HG02884 (cell line): ENCODE results near the gene ANAPC16.

Source experiments
- ATAC-seq: cut with Tn5 transposase; IDR thresholded peaks from one replicate; pipeline ENCODE4 v1.9.1; 2021; ENCODE audit warnings: mild to moderate bottlenecking, moderate library complexity; ENCODE audit not compliant: unreplicated experiment

Gene ANAPC16

DNA sequence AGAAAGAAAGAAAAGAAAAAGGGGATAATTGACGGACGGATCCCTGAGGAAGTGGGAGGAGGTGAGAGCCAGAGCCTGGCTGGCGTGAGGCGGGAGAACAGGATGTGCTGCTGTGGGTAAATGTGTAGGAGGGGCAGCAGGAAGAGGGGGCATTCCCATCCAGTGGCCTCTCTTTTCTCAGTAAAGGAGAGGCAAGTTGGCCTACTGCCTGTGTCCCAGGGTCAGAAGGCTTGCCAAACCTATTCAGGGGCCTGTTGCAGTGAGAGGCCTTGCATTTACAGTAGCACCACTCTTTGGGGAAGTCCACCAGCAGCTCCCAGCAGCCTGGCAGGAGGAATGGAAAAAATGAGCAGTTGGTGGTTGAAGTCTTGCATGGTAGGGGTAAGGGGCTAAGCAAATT, 26.9 kb downstream of the ANAPC16 start:
- no peak for ATAC-seq

DNA sequence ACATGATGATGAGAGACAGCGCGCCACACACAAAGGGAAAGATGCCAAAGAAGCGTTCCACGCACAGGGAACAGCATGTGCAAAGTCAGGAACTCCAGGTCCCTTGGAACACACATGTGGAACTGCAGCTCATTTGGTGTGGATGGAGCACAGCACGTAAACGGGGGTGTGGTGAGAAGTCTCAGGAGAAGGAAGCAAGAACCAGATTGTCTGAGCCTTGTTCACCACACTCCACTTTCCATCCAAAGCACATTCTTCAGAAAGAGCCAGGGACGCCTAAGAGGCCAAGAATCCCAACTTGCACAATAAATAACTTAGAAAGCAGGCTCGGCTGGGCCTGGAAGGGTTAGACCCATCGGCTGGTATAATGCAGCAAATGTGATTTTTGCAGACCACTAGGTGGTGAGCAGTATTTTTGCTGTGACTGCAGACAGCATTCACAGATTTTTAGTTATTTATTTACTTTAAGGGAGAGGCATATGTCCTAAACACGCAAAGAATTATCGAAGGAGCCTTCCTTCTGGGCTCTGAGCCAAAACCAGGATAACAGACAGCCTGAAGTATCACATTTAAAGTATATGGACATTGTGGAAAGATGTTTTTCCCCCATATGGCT, 28.1 kb downstream of the ANAPC16 start:
- ATAC-seq, result no peak

DNA sequence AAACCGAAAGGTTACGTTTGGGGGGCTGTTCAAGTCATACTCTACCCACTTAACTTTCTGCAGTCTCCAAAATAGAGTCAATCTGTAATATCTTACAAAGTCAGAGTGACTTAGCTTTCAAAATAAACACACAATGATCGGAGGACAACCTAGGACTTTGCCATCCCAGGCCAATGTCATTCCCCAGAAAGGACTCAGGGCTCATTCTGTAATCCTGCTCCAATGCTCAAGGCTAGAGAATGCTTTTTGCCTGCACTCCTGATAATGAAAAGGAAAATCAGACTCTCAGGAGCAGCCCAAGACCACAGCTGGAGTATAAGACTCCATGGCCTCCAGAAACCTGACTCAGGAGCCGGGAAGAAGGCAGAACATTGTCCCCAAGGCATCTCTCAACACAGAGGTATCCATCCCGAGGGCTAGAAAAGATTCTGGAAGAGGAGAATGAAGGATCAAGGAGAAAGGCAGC, 28.8 kb downstream of the ANAPC16 start:
- ATAC-seq, result no peak

DNA sequence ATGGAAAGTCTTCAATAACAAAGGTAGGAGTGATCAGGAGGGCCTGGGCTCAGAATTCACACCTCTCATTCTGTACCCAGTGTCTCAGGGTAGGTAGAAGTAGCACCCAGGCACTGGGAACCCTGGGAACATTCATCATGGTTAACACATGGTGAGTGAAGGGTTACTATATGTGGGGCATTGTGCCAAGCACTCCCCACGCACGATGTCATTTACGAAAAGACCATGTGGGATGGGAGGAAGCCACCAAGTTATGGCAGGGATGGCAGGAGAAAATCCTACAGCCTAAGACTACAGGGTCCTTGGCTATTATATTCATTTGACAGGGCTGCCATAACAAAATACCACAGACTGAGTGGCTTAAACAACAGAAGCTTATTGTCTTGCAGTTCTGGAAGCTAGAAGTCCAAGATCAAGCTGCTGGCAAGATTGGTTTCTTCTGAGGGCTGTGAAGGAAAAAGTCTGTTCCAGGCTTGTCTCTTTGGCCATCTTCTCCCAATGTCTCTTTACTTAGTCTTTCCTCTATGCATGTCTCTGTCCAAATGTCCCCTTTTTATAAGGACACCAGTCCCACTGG, 30.2 kb downstream of the ANAPC16 start:
- no peak for ATAC-seq

- ATAC-seq, result peak; percentile 73
These were observed 32.8 kb downstream of the ANAPC16 start for GRCh38 chr10:72248468-72249151.

DNA sequence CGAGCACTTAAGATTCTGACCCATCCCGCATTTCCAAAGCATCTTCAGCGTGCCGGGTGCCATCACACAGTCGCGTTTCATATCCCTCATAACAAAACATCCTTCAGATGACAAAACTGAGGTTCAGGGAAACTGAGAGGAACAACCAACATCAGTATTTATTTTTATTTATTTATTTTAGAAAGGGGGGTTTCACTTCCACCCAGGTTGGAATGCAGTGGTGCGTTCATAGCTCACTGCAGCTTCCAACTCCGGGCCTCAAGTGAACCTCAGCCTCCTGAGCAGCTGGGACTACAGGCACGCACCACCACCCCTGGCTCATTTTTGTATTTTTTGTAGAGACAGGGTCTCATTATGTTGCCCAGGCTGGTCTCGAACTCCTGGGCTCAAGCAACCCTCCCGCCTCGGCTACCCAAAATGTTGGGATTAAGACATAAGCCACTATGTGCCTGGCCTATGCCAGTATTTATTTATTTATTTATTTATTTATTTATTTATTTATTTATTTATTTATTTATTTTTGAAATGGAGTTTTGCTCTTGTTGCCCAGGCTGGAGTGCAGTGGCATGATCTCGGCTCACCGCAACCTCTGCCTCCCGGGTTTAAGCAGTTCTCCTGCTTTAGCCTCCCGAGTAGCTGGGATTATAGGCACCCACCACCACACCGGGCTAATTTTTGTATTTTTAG, 33.5 kb downstream of the ANAPC16 start:
- peak; percentile 14 for ATAC-seq

DNA sequence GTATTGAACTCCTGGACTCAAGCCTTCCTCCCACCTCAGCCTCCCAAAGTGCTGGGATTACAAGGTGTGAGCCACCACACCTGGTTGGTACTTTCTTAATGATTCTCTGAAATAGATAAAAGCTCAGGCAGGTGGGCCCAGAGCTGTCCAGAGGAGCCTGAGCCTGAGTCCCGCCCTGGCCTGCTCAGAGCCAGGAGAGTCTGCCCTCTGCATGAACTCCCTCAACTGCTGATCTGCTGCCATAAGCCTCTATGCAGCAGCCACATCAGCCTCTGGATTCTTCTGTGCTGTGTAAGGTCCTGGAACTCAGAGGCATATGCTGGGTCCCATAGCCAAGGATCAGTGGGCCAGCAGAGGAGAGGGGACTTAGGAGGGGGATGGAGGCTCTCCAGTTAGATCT, 34.9 kb downstream of the ANAPC16 start:
- ATAC-seq, result no peak

GRCh38 chr10:72251635-72252034, 35.8 kb downstream of the ANAPC16 start:
- ATAC-seq, result no peak

GRCh38 chr10:72252972-72253371, 37.2 kb downstream of the ANAPC16 start:
- no peak for ATAC-seq

DNA sequence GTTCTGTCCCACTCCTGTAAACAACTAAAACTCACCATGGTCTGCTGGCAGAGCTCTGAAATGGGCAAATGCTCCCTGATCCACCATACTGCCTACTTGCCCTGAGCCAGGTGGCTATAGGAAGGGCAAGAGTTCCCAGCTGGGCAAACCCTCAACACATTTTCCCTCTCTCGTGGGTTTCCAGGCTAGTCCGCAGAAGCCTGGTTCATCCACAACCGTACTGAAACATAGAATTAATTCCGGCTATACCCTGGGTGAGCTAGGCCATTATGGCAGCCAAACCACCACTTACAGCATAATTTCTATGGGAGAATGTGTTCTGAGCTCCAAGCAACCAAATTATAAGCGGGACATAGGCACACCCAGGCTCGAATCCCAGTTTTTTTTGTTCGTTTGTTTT, 37.8 kb downstream of the ANAPC16 start:
- ATAC-seq, result no peak

- ATAC-seq, result no peak
These were observed 39.2 kb downstream of the ANAPC16 start for GRCh38 chr10:72254813-72255568.

GRCh38 chr10:72255977-72256729, 40.3 kb downstream of the ANAPC16 start:
- ATAC-seq, result no peak

- no peak for ATAC-seq
These were observed 41.5 kb downstream of the ANAPC16 start for GRCh38 chr10:72257051-72257892.

DNA sequence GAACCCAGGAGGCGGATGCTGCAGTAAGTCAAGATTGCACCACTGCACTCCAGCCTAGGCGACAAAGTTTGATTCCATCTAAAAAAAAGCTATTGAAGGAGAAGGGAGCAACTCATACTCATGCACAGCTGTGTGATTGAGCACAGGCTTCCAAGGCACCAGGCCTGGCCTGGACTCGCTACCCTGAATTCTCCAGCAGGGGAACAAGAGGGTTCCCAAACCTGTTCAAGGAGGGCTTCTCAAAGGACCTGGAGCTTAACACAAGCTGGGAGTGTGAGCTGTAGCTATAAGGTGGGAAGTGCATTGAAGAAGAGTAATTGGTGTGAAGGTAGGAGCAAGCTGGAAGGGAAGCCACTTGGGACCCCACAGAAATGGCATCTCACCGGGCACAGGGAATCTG, 42.8 kb downstream of the ANAPC16 start:
- ATAC-seq, result no peak

- no peak for ATAC-seq
These were observed 43.9 kb downstream of the ANAPC16 start for GRCh38 chr10:72259491-72260238.

- ATAC-seq, result peak; percentile 41
These were observed 44.6 kb downstream of the ANAPC16 start for GRCh38 chr10:72260239-72260975.

- ATAC-seq, result peak; percentile 44
These were observed 45.4 kb downstream of the ANAPC16 start for GRCh38 chr10:72260976-72261783.
